Omental fat pad (tissue), 4 donors: ENCODE data around the gene CALML3. TPM values are rescaled to one million over a fixed set of nuclear protein-coding genes. Genes with fewer than 3 reads are reported as not detected.

ENCODE experiments used
- ATAC-seq: fragments of 150-250 bp; one replicate; pipeline ENCODE4 v1.9.1; 2016; ENCODE audit warnings: mild to moderate bottlenecking, moderate library complexity; ENCODE audit not compliant: low FRiP score
- DNase-seq: peaks from one replicate; pipeline ENCODE4 v3.0.0-alpha.2; 2019; ENCODE audit warnings: low spot score
- CTCF ChIP-seq, 3 donors: fragments of 450-650 bp; IDR thresholded peaks; one replicate each; pipeline ENCODE4 v1.5.1; 2016 to 2017; ENCODE audit warnings: antibody characterized with exemption in 3 of 3, mild to moderate bottlenecking in 3 of 3, moderate library complexity in 2 of 3
- total RNA-seq, 4 donors: library from RNA; depleted of rRNA; stranded (reverse); fragments of >200 nt; gene quantifications; one replicate each; pipeline ENCODE4 v1.1.0, GENCODE V29; 2016

Gene CALML3
- total RNA-seq, 4 donors from 2014 or later = not detected

GRCh38 chr10:5508786-5509185 is 16.0 kb upstream of the CALML3 start:
- no peak for TF ChIP-seq CTCF (IDR thresholded peaks at IDR 0.05)
- no peak for ATAC-seq
- DNase-seq = no peak

- TF ChIP-seq CTCF (IDR thresholded peaks at IDR 0.05) = no peak
- DNase-seq (no peak), ATAC-seq (no peak)
These were observed 15.5 kb upstream of the CALML3 start for GRCh38 chr10:5509236-5509635.

- TF ChIP-seq CTCF (IDR thresholded peaks at IDR 0.05) = no peak
- ATAC-seq (no peak), DNase-seq (no peak)
These were observed 15.1 kb upstream of the CALML3 start for GRCh38 chr10:5509691-5510090.

- no peak for DNase-seq
- no peak for ATAC-seq
- TF ChIP-seq CTCF (IDR thresholded peaks at IDR 0.05) = no peak
These were observed 14.3 kb upstream of the CALML3 start for GRCh38 chr10:5510281-5511072.

- no peak for ATAC-seq
- TF ChIP-seq CTCF (IDR thresholded peaks at IDR 0.05) = no peak
- no peak for DNase-seq
These were observed 13.4 kb upstream of the CALML3 start for GRCh38 chr10:5511231-5511884.

- ATAC-seq (no peak), DNase-seq (no peak)
- TF ChIP-seq CTCF (IDR thresholded peaks at IDR 0.05) = no peak
These were observed 12.9 kb upstream of the CALML3 start for GRCh38 chr10:5511885-5512280.

GRCh38 chr10:5512331-5512730 is 12.4 kb upstream of the CALML3 start:
- no peak for TF ChIP-seq CTCF (IDR thresholded peaks at IDR 0.05)
- no peak for DNase-seq
- no peak for ATAC-seq
